ENCODE measurements around the gene BLCAP. TPM values are rescaled to one million over a fixed set of nuclear protein-coding genes. Genes with fewer than 3 reads are reported as not detected.

Gene BLCAP
- total RNA-seq, 1 experiment from 2014 or later, result 54.3 TPM

GRCh38 chr20:37506152-37506725, 21.4 kb downstream of the BLCAP start:
- H2BK20ac ChIP-seq (ENCODE audit: low read depth, low read length, poor library complexity, severe bottlenecking), result no peak overlapping the region
- H3T11ph ChIP-seq (ENCODE audit: low read length), result no peak overlapping the region
- H3K27ac ChIP-seq (ENCODE audit: insufficient read length, low read depth, low read length), result no peak overlapping the region
- H3K23me2 ChIP-seq (ENCODE audit: insufficient read length, low read depth, low read length, poor library complexity, severe bottlenecking), result no peaks in the 10 kb centered on the region
- H3K4ac ChIP-seq (ENCODE audit: low read depth, low read length), result no peak overlapping the region
- no peaks in the 10 kb centered on the region for H3K79me1 ChIP-seq (ENCODE audit: insufficient read depth, low read depth, low read length, poor library complexity, severe bottlenecking)
- H3K9me3 ChIP-seq (ENCODE audit: control insufficient read depth, low read depth, low read length), result no peaks in the 10 kb centered on the region
- H2BK5ac ChIP-seq (ENCODE audit: insufficient read length, low read length), result no peak overlapping the region
- no peak overlapping the region for H4K8ac ChIP-seq (replicated peaks; ENCODE audit: insufficient read length, low read depth, low read length)
- H3K79me2 ChIP-seq (ENCODE audit: insufficient read depth, low read length), result no peaks in the 10 kb centered on the region
- TF ChIP-seq CTCF (conservative IDR thresholded peaks at IDR 0.05), result no peak
- H3K9me3 Mint-ChIP-seq, result no peaks in the 10 kb centered on the region
- H2AFZ ChIP-seq (ENCODE audit: low read length), result no peak overlapping the region
- no peak overlapping the region for H3K14ac ChIP-seq (ENCODE audit: insufficient read depth, low read length)
- no peak overlapping the region for H3K4me3 Mint-ChIP-seq
- H4K91ac ChIP-seq (ENCODE audit: insufficient read length, low read depth, low read length), result no peak overlapping the region
- peaks cover 10% of the 10 kb centered on the region; the same call in 1 of the 2 replicates for H3K4me1 ChIP-seq (ENCODE audit: insufficient read depth, low read length)
- no peak overlapping the region for H2AK5ac ChIP-seq (ENCODE audit: insufficient read length, low read length)
- H3K9ac ChIP-seq (ENCODE audit: extremely low read depth, insufficient read length, low read length), result no peak overlapping the region
- no peaks in the 10 kb centered on the region for H3K27me3 Mint-ChIP-seq (ENCODE audit: low read depth)
- H3K23ac ChIP-seq (ENCODE audit: insufficient read length, low read depth, low read length), result no peak overlapping the region
- H3K18ac ChIP-seq (ENCODE audit: insufficient read length, low read depth, low read length), result peak overlapping the region; percentile 58
- no CpG with 5 or more reads among the region's 4 CpGs for WGBS (ENCODE audit: extremely low coverage, insufficient read length, low lambda C conversion rate)
- H3K27ac Mint-ChIP-seq, result no peak overlapping the region
- H3K27me3 ChIP-seq (ENCODE audit: insufficient read depth, low read length), result 0 out of 2 replicates have a peak, but pooled peaks cover 2% of the 10 kb centered on the region
- DNase-seq, result no peak
- no peak overlapping the region for H3K56ac ChIP-seq (ENCODE audit: insufficient read length, low read depth, low read length)
- H2BK15ac ChIP-seq (ENCODE audit: low read depth, low read length), result no peak overlapping the region
- no peak overlapping the region for H2BK12ac ChIP-seq (ENCODE audit: insufficient read length, low read depth, low read length)
- no peak overlapping the region for H4K5ac ChIP-seq (ENCODE audit: insufficient read length, low read depth, low read length)
- H3K4me1 Mint-ChIP-seq, result no peaks in the 10 kb centered on the region
- peaks cover 4 to 10% (median 4%) of the 10 kb centered on the region in 3 experiments; a peak in 5 of 7 replicates for H3K36me3 Mint-ChIP-seq (ENCODE audit: insufficient read depth in 1 of 3, low read depth in 3 of 3)
- H2BK120ac ChIP-seq (ENCODE audit: low read depth, low read length, poor library complexity, severe bottlenecking), result no peak overlapping the region
- no peaks in the 10 kb centered on the region for H4K20me1 ChIP-seq (ENCODE audit: control insufficient read depth, insufficient read depth, insufficient read length)
- H3K4me2 ChIP-seq (ENCODE audit: insufficient read depth, insufficient read length, low read length), result no peak overlapping the region
